ENCODE measurements around the gene PIH1D2. TPM values are rescaled to one million over a fixed set of nuclear protein-coding genes. Genes with fewer than 3 reads are reported as not detected.

The PIH1D2 gene, protein sequence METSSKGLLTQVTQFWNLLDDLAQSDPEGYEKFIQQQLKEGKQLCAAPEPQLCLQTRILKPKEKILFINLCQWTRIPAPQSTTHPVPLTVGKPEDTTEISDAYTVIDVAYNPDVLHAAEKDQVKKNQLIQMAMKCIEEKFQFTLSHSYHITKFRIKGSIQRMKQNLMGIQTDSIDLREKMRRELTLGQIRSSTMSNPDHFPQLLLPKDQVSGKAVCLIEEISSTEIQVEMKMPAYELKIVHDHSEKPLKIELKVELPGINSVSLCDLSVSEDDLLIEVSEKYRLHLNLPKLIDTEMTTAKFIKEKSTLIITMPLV
- 1.8 TPM for polyA plus RNA-seq (2013, experiment 1 of 2)
- polyA plus RNA-seq (2013, experiment 2 of 2), result 2.5 TPM

DNA sequence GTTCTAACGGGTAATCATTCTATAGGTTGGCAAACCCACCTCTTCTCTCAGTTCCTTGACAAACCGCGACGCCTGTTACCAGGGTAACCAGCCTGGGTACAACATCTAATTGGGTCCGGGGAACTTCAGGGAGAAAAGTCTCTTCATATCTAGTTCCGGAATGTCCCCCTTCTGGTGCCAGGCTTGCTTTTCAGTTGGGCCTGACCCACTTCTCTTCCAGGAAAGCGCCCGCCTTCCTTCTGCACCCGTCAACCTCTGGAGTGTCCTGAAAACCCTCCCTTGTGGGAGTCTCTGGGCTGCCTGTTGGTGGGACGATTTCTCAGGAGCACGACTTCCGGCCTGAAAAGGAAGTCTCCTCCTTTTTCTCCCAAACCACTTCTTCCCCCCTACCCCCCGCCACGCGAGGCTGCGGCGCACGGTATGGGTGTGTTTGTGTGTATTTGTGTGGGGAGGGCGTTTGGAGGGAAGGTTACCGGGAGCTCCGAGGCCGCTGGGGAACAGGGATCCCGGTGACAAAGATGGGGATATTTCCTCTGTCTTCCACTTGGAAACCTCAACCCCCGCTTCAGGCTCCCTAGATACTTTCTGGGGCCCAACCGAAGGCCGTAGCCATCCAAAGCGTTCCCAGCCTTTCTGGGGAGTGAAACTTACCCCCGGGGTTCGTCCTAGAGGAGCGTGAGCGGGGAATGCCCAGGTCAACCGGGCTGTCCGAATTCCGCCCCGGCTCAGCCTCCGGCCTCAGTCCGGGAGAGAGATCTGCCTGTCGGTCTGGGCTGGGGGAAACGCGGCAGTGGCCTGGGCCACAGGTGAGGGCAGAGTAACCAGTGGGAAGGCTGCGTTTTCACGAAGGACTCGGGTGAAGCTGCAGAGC lies at the start of gene PIH1D2, which contains the start of gene NKAPD1:
Gene PIH1D2, minus strand, starts transcription at position 77 of the 871 bp plus-strand sequence. CDS start 843 bp downstream, outside the sequence.
Gene NKAPD1, plus strand, starts transcription at position 359 of the 871 bp plus-strand sequence. CDS start 1,276 bp downstream, outside the sequence.
- H3K4me1 ChIP-seq (ENCODE audit: insufficient read depth, low read length), result no peaks in the 10 kb centered on the region; the same call in 1 of the 2 replicates
- peak within 1 kb of the TSS; percentile 99 for H3K27ac ChIP-seq (ENCODE audit: low read depth, low read length)
- no peaks in the 10 kb centered on the region for H3K27me3 ChIP-seq (ENCODE audit: insufficient read depth, low read length)
- H3K4me3 ChIP-seq (ENCODE audit: low read length), result peak within 1 kb of the TSS; percentile 98
- H3K36me3 ChIP-seq (ENCODE audit: insufficient read depth, low read length), result peaks cover 34% of the 10 kb centered on the region
- under 1% methylated on average over 37 of the region's 43 CpGs for WGBS
- H3K9ac ChIP-seq (ENCODE audit: low read depth, low read length), result peak within 1 kb of the TSS; percentile 93
- H3K9me3 ChIP-seq (ENCODE audit: insufficient read depth, low read depth, low read length), result no peaks in the 10 kb centered on the region

DNA sequence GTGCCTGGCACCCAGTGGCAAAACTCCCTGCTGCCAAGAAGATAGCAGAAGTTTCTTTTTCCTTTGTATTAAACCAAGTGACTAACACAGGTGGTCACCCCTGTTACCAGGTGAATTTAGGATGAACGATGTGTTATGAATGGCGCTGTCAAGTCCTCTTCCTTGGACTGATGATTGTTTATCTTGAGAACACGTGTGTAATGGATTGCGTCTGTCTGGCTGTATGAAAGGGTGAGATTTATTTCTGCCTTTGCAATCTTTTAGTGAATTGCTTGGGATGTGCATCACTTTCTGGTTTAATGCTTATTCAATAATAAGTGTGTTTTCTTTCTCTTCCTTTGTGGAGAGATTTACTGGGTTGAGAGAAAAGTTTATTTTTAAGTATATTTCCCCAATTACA lies 49.3 kb upstream of the PIH1D2 start:
- no peaks in the 10 kb centered on the region for H3K27me3 ChIP-seq (ENCODE audit: insufficient read depth, low read length)
- H3K27ac ChIP-seq (ENCODE audit: low read depth, low read length), result no peak overlapping the region
- no peaks in the 10 kb centered on the region for H3K9me3 ChIP-seq (ENCODE audit: insufficient read depth, low read depth, low read length)
- H3K36me3 ChIP-seq (ENCODE audit: insufficient read depth, low read length), result no peaks in the 10 kb centered on the region
- H3K4me3 ChIP-seq (ENCODE audit: low read length), result no peak overlapping the region
- 93% methylated on average over 4 of the region's 4 CpGs for WGBS
- no peaks in the 10 kb centered on the region for H3K4me1 ChIP-seq (ENCODE audit: insufficient read depth, low read length)
- no peak overlapping the region for H3K9ac ChIP-seq (ENCODE audit: low read depth, low read length)

- Histone ChIP-seq H3K4me3 (ENCODE audit: low read length) (no peak overlapping the region), H3K27ac (ENCODE audit: low read depth, low read length) (no peak overlapping the region), H3K4me1 (ENCODE audit: insufficient read depth, low read length) (no peaks in the 10 kb centered on the region), H3K9me3 (ENCODE audit: insufficient read depth, low read depth, low read length) (no peaks in the 10 kb centered on the region), H3K9ac (ENCODE audit: low read depth, low read length) (no peak overlapping the region), H3K36me3 (ENCODE audit: insufficient read depth, low read length) (no peaks in the 10 kb centered on the region), H3K27me3 (ENCODE audit: insufficient read depth, low read length) (no peaks in the 10 kb centered on the region)
- WGBS, result 93% methylated on average over 5 of the region's 5 CpGs
Measured at GRCh38 chr11:112121981-112122615, 48.3 kb upstream of the PIH1D2 start.

DNA sequence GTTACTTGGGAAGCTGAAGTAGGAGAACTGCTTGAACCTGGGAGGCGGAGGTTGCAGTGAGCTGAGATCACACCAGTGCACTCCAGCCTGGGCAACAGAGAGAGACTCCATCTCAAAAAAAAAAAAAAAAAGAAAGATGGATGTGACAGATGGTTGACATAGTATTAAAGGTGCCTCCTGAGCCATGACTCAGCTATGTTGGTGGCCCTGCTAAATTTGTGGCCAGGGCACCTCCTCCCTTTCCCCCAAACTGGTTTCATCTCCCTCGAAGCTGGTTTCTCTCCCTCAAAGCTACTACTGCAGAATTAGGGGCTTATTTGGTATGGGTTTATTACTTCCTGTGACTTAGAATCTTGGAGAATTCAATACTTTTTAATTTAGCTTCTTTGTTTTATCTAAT lies 44.4 kb upstream of the PIH1D2 start:
- Histone ChIP-seq H3K4me1 (ENCODE audit: insufficient read depth, low read length) (no peaks in the 10 kb centered on the region), H3K27ac (ENCODE audit: low read depth, low read length) (no peak overlapping the region), H3K9me3 (ENCODE audit: insufficient read depth, low read depth, low read length) (no peaks in the 10 kb centered on the region), H3K4me3 (ENCODE audit: low read length) (no peak overlapping the region), H3K36me3 (ENCODE audit: insufficient read depth, low read length) (no peaks in the 10 kb centered on the region), H3K9ac (ENCODE audit: low read depth, low read length) (no peak overlapping the region), H3K27me3 (ENCODE audit: insufficient read depth, low read length) (no peaks in the 10 kb centered on the region)
- 79% methylated on average over 1 of the region's 2 CpGs for WGBS

GRCh38 chr11:112115386-112115785 lies 41.6 kb upstream of the PIH1D2 start:
- Histone ChIP-seq H3K4me3 (ENCODE audit: low read length) (no peak overlapping the region), H3K27ac (ENCODE audit: low read depth, low read length) (no peak overlapping the region), H3K4me1 (ENCODE audit: insufficient read depth, low read length) (no peaks in the 10 kb centered on the region), H3K9ac (ENCODE audit: low read depth, low read length) (no peak overlapping the region), H3K36me3 (ENCODE audit: insufficient read depth, low read length) (no peaks in the 10 kb centered on the region), H3K27me3 (ENCODE audit: insufficient read depth, low read length) (no peaks in the 10 kb centered on the region), H3K9me3 (ENCODE audit: insufficient read depth, low read depth, low read length) (no peaks in the 10 kb centered on the region)
- WGBS, result 89% methylated on average over 5 of the region's 5 CpGs

DNA sequence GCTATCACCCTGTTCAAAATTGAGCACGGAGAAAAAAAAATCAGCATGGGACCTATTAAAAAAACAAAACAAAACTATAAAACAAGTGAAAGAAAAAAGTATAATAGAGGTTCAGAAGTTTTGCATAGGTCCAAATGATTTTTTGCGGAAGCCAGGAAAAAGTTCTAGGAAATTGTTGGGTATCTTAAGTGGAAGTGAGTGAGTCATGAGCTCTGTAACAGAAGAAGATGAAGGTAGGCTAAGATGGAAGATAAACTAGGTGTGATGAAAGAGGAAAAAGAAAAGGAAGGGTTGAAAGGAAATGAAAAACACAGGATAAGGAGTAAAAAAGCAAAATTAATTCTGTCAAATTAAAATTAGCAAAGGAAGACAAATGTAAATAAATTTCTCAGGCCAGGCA lies 40.6 kb upstream of the PIH1D2 start:
- no peaks in the 10 kb centered on the region for H3K4me1 ChIP-seq (ENCODE audit: insufficient read depth, low read length)
- WGBS, result 98% methylated on average over 2 of the region's 2 CpGs
- H3K36me3 ChIP-seq (ENCODE audit: insufficient read depth, low read length), result no peaks in the 10 kb centered on the region
- no peaks in the 10 kb centered on the region for H3K9me3 ChIP-seq (ENCODE audit: insufficient read depth, low read depth, low read length)
- H3K9ac ChIP-seq (ENCODE audit: low read depth, low read length), result no peak overlapping the region
- H3K4me3 ChIP-seq (ENCODE audit: low read length), result no peak overlapping the region
- no peaks in the 10 kb centered on the region for H3K27me3 ChIP-seq (ENCODE audit: insufficient read depth, low read length)
- no peak overlapping the region for H3K27ac ChIP-seq (ENCODE audit: low read depth, low read length)

GRCh38 chr11:112113539-112114457 lies 40.0 kb upstream of the PIH1D2 start:
- Histone ChIP-seq H3K4me3 (ENCODE audit: low read length) (no peak overlapping the region), H3K9me3 (ENCODE audit: insufficient read depth, low read depth, low read length) (no peaks in the 10 kb centered on the region), H3K9ac (ENCODE audit: low read depth, low read length) (no peak overlapping the region), H3K27ac (ENCODE audit: low read depth, low read length) (no peak overlapping the region), H3K36me3 (ENCODE audit: insufficient read depth, low read length) (no peaks in the 10 kb centered on the region), H3K4me1 (ENCODE audit: insufficient read depth, low read length) (no peaks in the 10 kb centered on the region), H3K27me3 (ENCODE audit: insufficient read depth, low read length) (no peaks in the 10 kb centered on the region)
- WGBS, result 70% methylated on average over 6 of the region's 6 CpGs

GRCh38 chr11:112106070-112106469 lies 32.3 kb upstream of the PIH1D2 start:
- 96% methylated on average over 8 of the region's 8 CpGs for WGBS
- no peaks in the 10 kb centered on the region for H3K36me3 ChIP-seq (ENCODE audit: insufficient read depth, low read length)
- H3K9me3 ChIP-seq (ENCODE audit: insufficient read depth, low read depth, low read length), result no peaks in the 10 kb centered on the region
- no peaks in the 10 kb centered on the region for H3K4me1 ChIP-seq (ENCODE audit: insufficient read depth, low read length)
- H3K4me3 ChIP-seq (ENCODE audit: low read length), result no peak overlapping the region
- H3K9ac ChIP-seq (ENCODE audit: low read depth, low read length), result no peak overlapping the region
- no peaks in the 10 kb centered on the region for H3K27me3 ChIP-seq (ENCODE audit: insufficient read depth, low read length)
- no peak overlapping the region for H3K27ac ChIP-seq (ENCODE audit: low read depth, low read length)

- Histone ChIP-seq H3K4me3 (ENCODE audit: low read length) (no peak overlapping the region), H3K27me3 (ENCODE audit: insufficient read depth, low read length) (no peaks in the 10 kb centered on the region)
- 92% methylated on average over 6 of the region's 6 CpGs for WGBS
Measured at GRCh38 chr11:112103446-112103845, 29.6 kb upstream of the PIH1D2 start.

GRCh38 chr11:112100462-112100861 lies 26.6 kb upstream of the PIH1D2 start:
- H3K4me3 ChIP-seq (ENCODE audit: low read length), result no peak overlapping the region
- H3K4me1 ChIP-seq (ENCODE audit: insufficient read depth, low read length), result no peaks in the 10 kb centered on the region
- no peaks in the 10 kb centered on the region for H3K27me3 ChIP-seq (ENCODE audit: insufficient read depth, low read length)
- 86% methylated on average over 2 of the region's 2 CpGs for WGBS
- no peaks in the 10 kb centered on the region for H3K9me3 ChIP-seq (ENCODE audit: insufficient read depth, low read depth, low read length)
- no peak overlapping the region for H3K9ac ChIP-seq (ENCODE audit: low read depth, low read length)
- H3K36me3 ChIP-seq (ENCODE audit: insufficient read depth, low read length), result peaks cover 14% of the 10 kb centered on the region
- no peak overlapping the region for H3K27ac ChIP-seq (ENCODE audit: low read depth, low read length)

More at GRCh38 chr11:112103446-112103845, 29.6 kb upstream of the PIH1D2 start:
- no peaks in the 10 kb centered on the region for H3K4me1 ChIP-seq (ENCODE audit: insufficient read depth, low read length)
- H3K9me3 ChIP-seq (ENCODE audit: insufficient read depth, low read depth, low read length), result no peaks in the 10 kb centered on the region
- H3K27ac ChIP-seq (ENCODE audit: low read depth, low read length), result no peak overlapping the region
- H3K9ac ChIP-seq (ENCODE audit: low read depth, low read length), result no peak overlapping the region
- H3K36me3 ChIP-seq (ENCODE audit: insufficient read depth, low read length), result no peaks in the 10 kb centered on the region
